ENCODE data around the gene GPA33.

GPA33 gene

DNA sequence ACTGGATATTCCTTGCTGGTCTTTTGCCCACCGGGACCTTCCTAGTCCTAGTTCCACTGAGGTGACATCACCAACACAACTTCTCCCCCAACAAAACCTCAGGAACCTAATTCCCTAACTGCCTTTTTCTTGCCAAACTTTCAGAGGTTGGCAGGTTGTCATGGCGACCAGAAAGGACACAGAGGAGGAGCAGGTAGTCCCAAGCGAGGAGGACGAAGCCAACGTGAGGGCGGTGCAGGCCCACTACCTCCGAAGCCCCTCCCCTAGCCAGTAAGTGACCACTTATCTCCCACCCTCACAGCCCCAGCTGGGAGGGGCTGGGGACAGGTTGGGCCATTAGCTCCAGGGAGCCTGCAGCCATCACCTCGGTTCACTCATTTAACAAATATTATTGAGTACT lies 4.5 kb upstream of the GPA33 start:
- DNase-seq (ENCODE audit: low read depth) = no peak
- in situ Hi-C loops (cut with HindIII; ENCODE audit: low sequenced_read_pairs) = no loop called here
- H3K4me3 ChIP-seq (ENCODE audit: low read depth, low read length) = no peak overlapping the region
- TF ChIP-seq, protein P1, sequence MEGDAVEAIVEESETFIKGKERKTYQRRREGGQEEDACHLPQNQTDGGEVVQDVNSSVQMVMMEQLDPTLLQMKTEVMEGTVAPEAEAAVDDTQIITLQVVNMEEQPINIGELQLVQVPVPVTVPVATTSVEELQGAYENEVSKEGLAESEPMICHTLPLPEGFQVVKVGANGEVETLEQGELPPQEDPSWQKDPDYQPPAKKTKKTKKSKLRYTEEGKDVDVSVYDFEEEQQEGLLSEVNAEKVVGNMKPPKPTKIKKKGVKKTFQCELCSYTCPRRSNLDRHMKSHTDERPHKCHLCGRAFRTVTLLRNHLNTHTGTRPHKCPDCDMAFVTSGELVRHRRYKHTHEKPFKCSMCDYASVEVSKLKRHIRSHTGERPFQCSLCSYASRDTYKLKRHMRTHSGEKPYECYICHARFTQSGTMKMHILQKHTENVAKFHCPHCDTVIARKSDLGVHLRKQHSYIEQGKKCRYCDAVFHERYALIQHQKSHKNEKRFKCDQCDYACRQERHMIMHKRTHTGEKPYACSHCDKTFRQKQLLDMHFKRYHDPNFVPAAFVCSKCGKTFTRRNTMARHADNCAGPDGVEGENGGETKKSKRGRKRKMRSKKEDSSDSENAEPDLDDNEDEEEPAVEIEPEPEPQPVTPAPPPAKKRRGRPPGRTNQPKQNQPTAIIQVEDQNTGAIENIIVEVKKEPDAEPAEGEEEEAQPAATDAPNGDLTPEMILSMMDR (IDR thresholded peaks at IDR 0.05; ENCODE audit: low read depth, low read length, missing control alignments) = no peak

DNA sequence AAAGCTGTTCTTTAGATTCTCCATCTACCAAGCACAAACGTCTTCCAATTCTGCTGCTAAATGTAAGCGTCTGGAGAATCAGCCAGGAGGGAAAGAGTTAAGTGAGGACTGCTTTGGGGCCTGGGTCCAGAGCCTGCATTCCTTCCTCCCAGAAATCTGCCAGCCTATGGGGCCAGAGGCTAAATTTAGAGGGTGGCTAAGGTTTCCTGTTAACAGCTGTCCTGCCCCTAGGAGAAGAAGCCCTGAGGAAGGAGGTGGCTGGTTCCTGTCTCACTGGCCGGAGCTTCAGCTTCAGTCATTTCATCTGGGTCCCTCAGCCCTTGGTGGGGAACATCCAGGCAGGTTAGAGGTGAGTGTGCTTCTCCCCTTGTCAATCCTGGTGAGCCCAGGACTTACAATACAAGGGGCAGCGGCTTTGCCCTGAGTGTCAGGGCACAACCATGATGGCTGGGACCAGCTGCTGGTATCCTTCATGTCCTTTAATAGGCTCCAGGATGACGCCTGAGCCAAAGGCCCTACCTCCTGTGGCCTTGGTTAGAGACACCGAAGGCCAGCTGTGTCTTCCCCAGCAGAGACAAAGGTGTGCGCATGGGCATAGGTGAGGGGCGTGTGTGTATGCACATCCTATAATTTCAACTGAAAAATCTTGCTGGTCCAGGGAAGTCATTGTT lies 3.8 kb upstream of the GPA33 start, which contains the start of gene STYXL2:
Gene STYXL2, plus strand, starts transcription at position 230 of the 671 bp plus-strand sequence. CDS start 775 bp downstream, outside the sequence.
- in situ Hi-C loops (cut with HindIII; ENCODE audit: low sequenced_read_pairs) = no loop called here
- DNase-seq (ENCODE audit: low read depth) = no peak
- TF ChIP-seq, protein P1 (IDR thresholded peaks at IDR 0.05; ENCODE audit: low read depth, low read length, missing control alignments) = no peak
- no peak within 1 kb of the TSS for H3K4me3 ChIP-seq (ENCODE audit: low read depth, low read length)

DNA sequence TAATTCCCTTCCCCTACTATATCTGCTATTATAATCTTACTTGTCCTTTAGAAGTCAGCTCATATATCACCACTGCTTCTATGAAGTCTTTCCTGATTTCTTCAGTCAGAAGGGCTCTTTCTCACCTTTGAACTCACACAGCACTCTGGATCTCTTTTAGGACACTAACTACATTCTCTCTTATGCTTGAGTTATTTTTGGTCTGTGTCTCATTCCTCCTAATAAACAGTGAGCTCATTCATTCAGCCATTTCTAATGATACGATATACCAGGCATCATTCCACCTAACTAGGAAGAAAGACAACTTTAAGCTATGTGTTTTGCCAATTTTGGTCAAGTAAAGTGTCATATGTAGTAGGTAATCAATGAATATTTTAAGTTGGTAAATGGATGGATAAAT lies 2.5 kb upstream of the GPA33 start:
- no peak overlapping the region for H3K4me3 ChIP-seq (ENCODE audit: low read depth, low read length)
- TF ChIP-seq, protein P1 (IDR thresholded peaks at IDR 0.05; ENCODE audit: low read depth, low read length, missing control alignments) = no peak
- in situ Hi-C loops (cut with HindIII; ENCODE audit: low sequenced_read_pairs) = no loop called here
- DNase-seq (ENCODE audit: low read depth) = no peak

DNA sequence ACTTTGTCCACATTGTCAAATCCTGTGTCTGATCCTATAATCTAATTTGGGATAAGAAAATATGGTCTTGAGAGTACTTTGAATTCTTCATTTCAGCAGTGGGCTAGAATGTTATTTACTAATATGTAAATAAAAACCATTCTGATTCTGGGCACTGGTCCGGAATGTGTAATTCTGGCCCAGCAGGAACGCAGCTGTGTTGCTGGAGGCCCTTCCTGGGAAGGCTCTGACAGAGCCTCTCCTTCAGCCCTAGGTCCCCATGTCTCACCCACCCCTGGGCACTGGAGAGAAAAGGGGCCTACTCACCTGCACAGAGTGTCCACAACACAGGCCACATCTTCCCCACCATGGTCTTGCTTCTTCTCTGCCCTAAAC lies 251 bp downstream of the GPA33 start:
- no peak overlapping the region for H3K4me3 ChIP-seq (ENCODE audit: low read depth, low read length)
- in situ Hi-C loops (cut with HindIII; ENCODE audit: low sequenced_read_pairs) = no loop called here
- TF ChIP-seq, protein P1 (IDR thresholded peaks at IDR 0.05; ENCODE audit: low read depth, low read length, missing control alignments) = no peak
- no peak for DNase-seq (ENCODE audit: low read depth)

DNA sequence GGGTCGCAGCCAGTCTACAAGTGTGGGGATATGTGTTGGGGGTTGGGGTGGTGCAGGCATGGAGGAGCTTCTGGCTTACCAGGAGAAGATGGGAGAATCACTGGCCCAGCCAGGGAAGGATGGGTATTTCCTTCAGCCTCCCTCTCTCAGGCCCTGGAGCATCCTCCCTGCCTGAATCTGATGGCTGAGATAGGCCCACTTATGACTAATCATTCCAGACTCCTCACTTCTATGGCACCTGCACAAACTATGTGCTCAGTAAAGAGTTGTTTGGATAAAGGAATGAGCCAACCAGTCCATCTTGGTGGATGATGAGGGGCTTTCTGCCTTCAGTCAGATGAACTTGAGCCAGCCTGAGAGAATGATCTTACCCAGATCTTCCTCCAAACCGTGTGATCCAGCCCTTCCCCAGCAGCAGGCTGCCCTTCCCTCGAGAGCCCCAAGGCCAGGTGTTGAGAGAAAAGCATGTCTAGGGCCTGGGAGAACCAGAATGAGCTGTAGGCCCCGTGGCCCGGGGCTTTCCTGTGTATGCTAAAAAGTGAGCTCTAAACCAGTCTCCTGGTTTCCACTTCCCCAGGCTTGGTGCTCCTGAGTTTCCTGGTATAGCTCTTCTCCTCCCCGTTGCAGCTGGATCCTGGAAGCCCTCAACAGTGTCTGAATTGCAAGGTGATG lies 1.3 kb downstream of the GPA33 start:
- H3K4me3 ChIP-seq (ENCODE audit: low read depth, low read length) = no peak overlapping the region
- in situ Hi-C loops (cut with HindIII; ENCODE audit: low sequenced_read_pairs) = no loop called here
- TF ChIP-seq, protein P1 (IDR thresholded peaks at IDR 0.05; ENCODE audit: low read depth, low read length, missing control alignments) = no peak
- DNase-seq (ENCODE audit: low read depth) = no peak

DNA sequence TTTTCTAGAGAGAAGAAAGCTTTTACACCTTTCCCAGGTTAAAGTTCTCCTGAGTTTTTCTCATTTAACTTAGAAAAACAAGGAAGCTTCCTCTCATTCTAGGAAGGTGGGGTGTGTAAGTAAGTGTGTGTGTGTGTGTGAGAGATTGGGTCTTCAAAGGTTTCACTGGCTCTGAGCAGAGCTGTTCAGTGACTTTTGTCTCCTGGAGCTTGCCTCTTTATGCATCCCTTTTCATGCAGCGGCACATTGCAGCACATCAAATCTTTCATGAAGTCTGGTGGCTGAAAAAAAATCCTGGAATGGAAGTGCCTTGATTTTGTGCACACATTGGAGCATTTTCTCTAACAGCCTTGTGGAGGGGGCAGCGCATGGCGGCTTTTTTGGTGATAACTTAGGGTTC lies 3.4 kb downstream of the GPA33 start:
- no peak overlapping the region for H3K4me3 ChIP-seq (ENCODE audit: low read depth, low read length)
- in situ Hi-C loops (cut with HindIII; ENCODE audit: low sequenced_read_pairs) = no loop called here
- TF ChIP-seq, protein P1 (IDR thresholded peaks at IDR 0.05; ENCODE audit: low read depth, low read length, missing control alignments) = no peak
- no peak for DNase-seq (ENCODE audit: low read depth)
